Measurements from ENCODE around the gene CSNK1G2. TPM values are rescaled to one million over a fixed set of nuclear protein-coding genes. Genes with fewer than 3 reads are reported as not detected.
A peak's percentile ranks its signal among the peaks of the same experiment; 100 is the strongest.

Gene CSNK1G2
- total RNA-seq, 2 donors from 2014 or later = 29.0 to 35.8 TPM

DNA sequence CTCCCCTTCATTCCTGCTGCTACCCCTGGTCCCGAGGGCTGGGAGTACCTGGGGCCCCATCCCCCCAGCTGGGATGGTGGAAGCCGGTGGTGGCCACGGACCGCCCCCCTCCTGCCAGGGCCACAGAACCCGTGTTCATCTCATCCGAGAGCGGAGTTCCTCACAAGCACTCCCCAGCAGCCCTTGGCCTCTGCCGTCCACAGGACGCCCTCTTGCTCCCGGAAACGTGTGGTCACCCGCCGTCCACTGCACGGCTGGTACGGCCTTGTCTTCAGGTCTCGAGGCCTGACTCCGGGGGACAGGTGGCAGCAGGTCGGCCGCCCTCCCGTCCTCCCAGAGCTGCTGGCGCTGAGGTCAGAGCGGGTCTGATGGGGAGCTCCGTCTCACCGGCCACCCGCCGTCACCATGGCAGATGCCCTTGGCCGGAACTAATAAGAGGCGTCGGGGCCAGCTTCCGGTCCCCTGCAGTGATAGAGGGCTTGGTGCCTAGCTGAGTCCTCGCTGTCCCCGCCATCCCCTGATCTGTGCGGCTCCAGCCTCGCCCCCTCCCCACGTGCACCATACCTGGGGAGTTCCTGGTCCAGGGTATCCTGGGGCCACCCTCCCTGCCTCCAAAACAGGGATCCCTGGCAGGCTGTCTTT, 16.5 kb upstream of the CSNK1G2 start:
- TF ChIP-seq CTCF (IDR thresholded peaks at IDR 0.05) = no peak
- peaks cover 31% of the 10 kb centered on the region for H3K36me3 ChIP-seq
- H3K27ac ChIP-seq = no peak overlapping the region

GRCh38 chr19:1925544-1925943, 15.4 kb upstream of the CSNK1G2 start:
- Histone ChIP-seq H3K4me3 (no peak overlapping the region), H3K4me1 (peaks cover 0 to 8% of the 10 kb centered on the region in 2 donors), H3K9me3 (no peaks in the 10 kb centered on the region), H3K36me3 (peaks cover 28% of the 10 kb centered on the region), H3K27ac (no peak overlapping the region), H3K27me3 (no peaks in the 10 kb centered on the region)
- TF ChIP-seq CTCF (IDR thresholded peaks at IDR 0.05) = no peak
- DNase-seq (ENCODE audit: low spot score) = no peak

More for the DNA sequence above, 16.5 kb upstream of the CSNK1G2 start:
- H3K9me3 ChIP-seq = no peaks in the 10 kb centered on the region
- DNase-seq (ENCODE audit: low spot score) = no peak
- H3K4me1 ChIP-seq = no peaks in the 10 kb centered on the region
- H3K27me3 ChIP-seq = no peaks in the 10 kb centered on the region
- no peak overlapping the region for H3K4me3 ChIP-seq

DNA sequence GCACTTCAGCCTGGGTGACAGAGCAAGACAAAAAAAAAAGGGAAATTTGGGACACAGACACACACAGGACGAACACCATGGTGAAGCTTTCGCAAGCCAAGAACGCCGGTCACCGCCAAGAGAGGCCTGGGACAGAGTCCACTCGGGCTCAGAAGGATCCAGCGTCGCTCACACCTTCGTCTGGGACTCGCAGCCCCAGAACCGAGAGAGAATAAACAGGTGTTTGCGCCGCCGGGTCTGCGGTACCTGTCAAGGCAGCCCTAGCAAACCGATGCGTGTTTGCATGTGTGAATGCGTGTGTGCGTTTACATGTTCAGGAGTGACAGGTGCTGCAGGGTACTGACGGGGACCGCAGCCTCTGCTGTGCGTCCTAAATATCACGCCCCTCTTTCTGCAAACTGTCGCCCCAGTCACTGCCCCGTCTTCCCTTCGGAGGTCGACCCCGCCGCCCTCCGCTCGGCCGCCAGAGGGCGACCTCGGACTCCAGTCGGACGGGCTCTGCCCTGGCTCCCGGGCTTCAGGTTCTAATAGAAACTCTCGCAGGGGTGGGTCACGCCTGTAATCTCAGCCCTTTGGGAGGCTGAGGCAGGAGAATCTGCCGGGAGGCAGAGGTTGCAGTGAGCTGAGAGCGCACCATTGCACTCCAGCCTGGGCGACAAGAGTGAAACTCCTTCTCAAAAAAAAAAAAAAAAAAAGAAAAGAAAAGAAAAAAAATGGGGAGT, 11.8 kb upstream of the CSNK1G2 start:
- Histone ChIP-seq H3K4me3 (peak overlapping the region in 1 of 2 donors; percentile 40), H3K36me3 (peaks cover 7% of the 10 kb centered on the region), H3K27ac (no peak overlapping the region), H3K4me1 (peaks cover 0 to 8% of the 10 kb centered on the region in 2 donors), H3K9me3 (no peaks in the 10 kb centered on the region), H3K27me3 (no peaks in the 10 kb centered on the region)
- peak; percentile 86 to 94 for TF ChIP-seq CTCF (IDR thresholded peaks at IDR 0.05)
- DNase-seq (ENCODE audit: low spot score) = peak; percentile 85

DNA sequence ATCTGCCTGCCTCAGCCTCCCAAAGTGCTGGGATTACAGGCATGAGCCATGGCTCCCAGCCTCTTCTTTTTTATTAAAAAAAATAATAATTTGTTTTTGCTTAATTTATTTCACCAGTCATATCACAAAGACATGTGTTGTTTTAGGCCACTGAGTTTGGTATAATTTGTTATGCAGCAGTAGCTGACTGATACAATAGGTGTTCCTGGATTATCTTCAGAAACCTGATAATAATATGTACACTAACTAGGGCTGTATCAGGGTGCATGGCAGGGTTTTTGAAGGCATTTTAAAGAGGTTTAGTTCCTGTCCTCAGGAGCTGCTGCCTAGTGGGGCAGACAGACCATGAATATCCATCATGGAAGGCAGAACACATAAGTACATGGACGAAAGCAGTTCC, 9.5 kb upstream of the CSNK1G2 start:
- H3K4me3 ChIP-seq = no peak overlapping the region
- no peaks in the 10 kb centered on the region for H3K36me3 ChIP-seq
- no peaks in the 10 kb centered on the region for H3K9me3 ChIP-seq
- no peaks in the 10 kb centered on the region for H3K27me3 ChIP-seq
- no peak for TF ChIP-seq CTCF (IDR thresholded peaks at IDR 0.05)
- H3K27ac ChIP-seq = no peak overlapping the region
- peaks cover 0 to 8% of the 10 kb centered on the region in 2 donors for H3K4me1 ChIP-seq
- DNase-seq (ENCODE audit: low spot score) = no peak

GRCh38 chr19:1932395-1932794, 8.6 kb upstream of the CSNK1G2 start:
- H3K27me3 ChIP-seq = no peaks in the 10 kb centered on the region
- no peak for TF ChIP-seq CTCF (IDR thresholded peaks at IDR 0.05)

More at GRCh38 chr19:1932395-1932794, 8.6 kb upstream of the CSNK1G2 start:
- H3K27ac ChIP-seq = no peak overlapping the region
- no peak for DNase-seq (ENCODE audit: low spot score)
- H3K4me1 ChIP-seq = peaks cover 0 to 8% of the 10 kb centered on the region in 2 donors
- no peak overlapping the region for H3K4me3 ChIP-seq
- no peaks in the 10 kb centered on the region for H3K9me3 ChIP-seq
- H3K36me3 ChIP-seq = no peaks in the 10 kb centered on the region

Measured in right atrium auricular region (tissue), 2 donors.